Upper lobe of left lung (tissue), 4 donors: ENCODE measurements around the gene KCNJ15.

Experiments used
- POLR2A ChIP-seq, 4 donors: fragments of 450-650 bp; IDR thresholded peaks; one replicate each; pipeline ENCODE4 v1.5.1; 2016 to 2017; ENCODE audit warnings: antibody characterized with exemption in 4 of 4, mild to moderate bottlenecking in 2 of 4
- TF ChIP-seq, protein P1 (sequence below), 6 experiments: fragments of 450-650 bp in 4 of 6; fragments of 200-600 bp in 2 of 6; sonication (generic) in 2 of 6; IDR thresholded peaks; one replicate each; pipeline ENCODE4 v1.5.1; 2016 to 2019; ENCODE audit warnings: antibody characterized with exemption in 6 of 6

- TF ChIP-seq, protein P1, sequence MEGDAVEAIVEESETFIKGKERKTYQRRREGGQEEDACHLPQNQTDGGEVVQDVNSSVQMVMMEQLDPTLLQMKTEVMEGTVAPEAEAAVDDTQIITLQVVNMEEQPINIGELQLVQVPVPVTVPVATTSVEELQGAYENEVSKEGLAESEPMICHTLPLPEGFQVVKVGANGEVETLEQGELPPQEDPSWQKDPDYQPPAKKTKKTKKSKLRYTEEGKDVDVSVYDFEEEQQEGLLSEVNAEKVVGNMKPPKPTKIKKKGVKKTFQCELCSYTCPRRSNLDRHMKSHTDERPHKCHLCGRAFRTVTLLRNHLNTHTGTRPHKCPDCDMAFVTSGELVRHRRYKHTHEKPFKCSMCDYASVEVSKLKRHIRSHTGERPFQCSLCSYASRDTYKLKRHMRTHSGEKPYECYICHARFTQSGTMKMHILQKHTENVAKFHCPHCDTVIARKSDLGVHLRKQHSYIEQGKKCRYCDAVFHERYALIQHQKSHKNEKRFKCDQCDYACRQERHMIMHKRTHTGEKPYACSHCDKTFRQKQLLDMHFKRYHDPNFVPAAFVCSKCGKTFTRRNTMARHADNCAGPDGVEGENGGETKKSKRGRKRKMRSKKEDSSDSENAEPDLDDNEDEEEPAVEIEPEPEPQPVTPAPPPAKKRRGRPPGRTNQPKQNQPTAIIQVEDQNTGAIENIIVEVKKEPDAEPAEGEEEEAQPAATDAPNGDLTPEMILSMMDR (IDR thresholded peaks at IDR 0.05): no peak
- no peak for TF ChIP-seq POLR2A (IDR thresholded peaks at IDR 0.05)
Measured at GRCh38 chr21:38298832-38299231, 42.0 kb downstream of the KCNJ15 start.
